Endothelial cell of umbilical vein (primary cell): ENCODE measurements around the gene CLCN5. TPM values are rescaled to one million over a fixed set of nuclear protein-coding genes. Genes with fewer than 3 reads are reported as not detected.

Experiments used
- BruUV-seq: library from RNA; stranded (reverse); fragments of 400-500 nt; replicated peaks from 2 replicates; lab custom pipeline; 2021; lab: Mats Ljungman, UMichigan
- CTCF ChIA-PET: fragments of 300-600, 350-600 bp; sonication (Branson Sonifier 250); formaldehyde crosslinking; loops from one replicate; lab custom pipeline; 2021; ENCODE audit warnings: antibody characterized with exemption, inconsistent platforms; lab: Charles Lee
- POLR2A ChIA-PET: fragments of 300-600, 350-600 bp; sonication (Branson Sonifier 250); formaldehyde crosslinking; loops from one replicate; lab custom pipeline; 2021; ENCODE audit warnings: antibody characterized with exemption, inconsistent platforms; lab: Charles Lee
- DNase-seq: peaks from one replicate; pipeline ENCODE4 v3.0.0-alpha.2; 2011; ENCODE audit warnings: low read depth, low spot score
- FAIRE-seq: peaks from 2 replicates; lab custom pipeline; 2011; peaks lifted over from hg19 to GRCh38; lab: Jason Lieb, UNC
- H2AFZ ChIP-seq: 2 replicates; pipeline ENCODE4 v1.6.0; 2012; ENCODE audit warnings: low read depth, low read length, control low read depth, inconsistent platforms
- H3K27ac ChIP-seq: 2 replicates; pipeline ENCODE4 v1.5.1; 2011; ENCODE audit warnings: low read depth, mild to moderate bottlenecking, control low read depth, low read length, moderate library complexity; ENCODE audit not compliant: insufficient read depth
- H3K27me3 ChIP-seq, 2 experiments: 2 replicates each; pipeline versions ENCODE4 v1.6.0 to v1.6.1; 2011; ENCODE audit warnings: low read length in 2 of 2, mixed read lengths in 1 of 2; ENCODE audit not compliant: control insufficient read depth in 2 of 2, insufficient read depth in 2 of 2
- H3K36me3 ChIP-seq, 2 experiments: 2 replicates in 1 of 2; 3 replicates in 1 of 2; pipeline ENCODE4 v1.5.1; 2011; ENCODE audit warnings: low read length in 2 of 2, mild to moderate bottlenecking in 1 of 2, moderate library complexity in 1 of 2; ENCODE audit not compliant: control insufficient read depth in 2 of 2, insufficient read depth in 2 of 2; ENCODE audit errors: extremely low read depth in 1 of 2
- H3K4me1 ChIP-seq: 3 replicates; pipeline ENCODE4 v1.5.1; 2011; ENCODE audit warnings: mild to moderate bottlenecking, low read length; ENCODE audit not compliant: control insufficient read depth, insufficient read depth; ENCODE audit errors: extremely low read depth
- H3K4me2 ChIP-seq: 2 replicates; pipeline ENCODE4 v1.6.1; 2011; ENCODE audit warnings: low read length, control low read depth, mixed read lengths; ENCODE audit not compliant: insufficient read depth
- H3K4me3 ChIP-seq, 3 experiments: fragments of 200-600 bp in 1 of 3; sonication (generic), shearing (Covaris generic) in 1 of 3; replicated peaks in 1 of 3; 2 replicates each; pipeline ENCODE4 v1.5.1; 2011 to 2016; ENCODE audit warnings: control low read depth in 3 of 3, low read length in 3 of 3, mild to moderate bottlenecking in 2 of 3, inconsistent platforms in 1 of 3, low read depth in 1 of 3, moderate library complexity in 1 of 3; ENCODE audit not compliant: insufficient read depth in 1 of 3
- H3K79me2 ChIP-seq: 2 replicates; pipeline ENCODE4 v1.6.0; 2012; ENCODE audit warnings: low read length, inconsistent platforms; ENCODE audit not compliant: control insufficient read depth, insufficient read depth
- H3K9ac ChIP-seq: replicated peaks from 2 replicates; pipeline ENCODE3; 2011; ENCODE audit warnings: low read length, control low read depth; ENCODE audit not compliant: insufficient read depth; ENCODE audit errors: extremely low read depth
- H3K9me1 ChIP-seq: replicated peaks from 3 replicates; pipeline ENCODE4 v1.6.0; 2011; ENCODE audit warnings: mild to moderate bottlenecking, low read length; ENCODE audit not compliant: control insufficient read depth, insufficient read depth; ENCODE audit errors: extremely low read depth
- H3K9me3 ChIP-seq: replicated peaks from 2 replicates; pipeline ENCODE4 v1.5.1; 2012; ENCODE audit warnings: low read length, inconsistent platforms; ENCODE audit not compliant: control insufficient read depth, insufficient read depth
- H4K20me1 ChIP-seq: replicated peaks from 2 replicates; pipeline ENCODE3; 2011; ENCODE audit warnings: mild to moderate bottlenecking, low read length; ENCODE audit not compliant: control insufficient read depth, insufficient read depth; ENCODE audit errors: extremely low read depth
- CTCF ChIP-seq, 2 donors: IDR thresholded peaks; 1 replicate in 1 of 2; 2 replicates in 1 of 2; pipeline ENCODE4 v1.5.1; 2011; ENCODE audit warnings: low read length in 2 of 2, mild to moderate bottlenecking in 2 of 2, moderate library complexity in 2 of 2, control low read depth in 1 of 2, inconsistent platforms in 1 of 2, low read depth in 1 of 2; ENCODE audit not compliant: insufficient read depth in 1 of 2; ENCODE audit errors: extremely low read depth in 1 of 2
- EZH2 ChIP-seq: IDR thresholded peaks from 2 replicates; pipeline ENCODE4 v1.6.1; 2012; ENCODE audit warnings: borderline replicate concordance, low read depth, mild to moderate bottlenecking, moderate library complexity, low read length, inconsistent platforms; ENCODE audit not compliant: severe bottlenecking
- FOS ChIP-seq: IDR thresholded peaks from 2 replicates; pipeline ENCODE4 v1.6.1; 2011; ENCODE audit warnings: mild to moderate bottlenecking, low read length, moderate library complexity, borderline replicate concordance; ENCODE audit not compliant: insufficient read depth
- GATA2 ChIP-seq: IDR thresholded peaks from 2 replicates; pipeline ENCODE4 v1.7.0; 2011; ENCODE audit warnings: low read depth, mild to moderate bottlenecking, moderate library complexity, mixed read lengths, low read length; ENCODE audit not compliant: insufficient read length, insufficient read depth
- JUN ChIP-seq: IDR thresholded peaks from 2 replicates; pipeline ENCODE4 v1.6.1; 2011; ENCODE audit warnings: borderline replicate concordance, low read depth; ENCODE audit not compliant: insufficient read length, insufficient read depth
- MAX ChIP-seq: IDR thresholded peaks from 2 replicates; pipeline ENCODE4 v1.6.1; 2011; ENCODE audit not compliant: insufficient read depth, insufficient read length
- MYC ChIP-seq: IDR thresholded peaks from one replicate; pipeline ENCODE4 v1.6.1; 2011; ENCODE audit warnings: mild to moderate bottlenecking, low read depth, low read length
- POLR2A ChIP-seq: IDR thresholded peaks from 2 replicates; pipeline ENCODE4 v1.6.1; 2012; ENCODE audit warnings: low read depth, mild to moderate bottlenecking, control low read depth, low read length
- POLR2AphosphoS5 ChIP-seq: IDR thresholded peaks from 2 replicates; pipeline ENCODE4 v1.6.1; 2012; ENCODE audit warnings: low read depth, mild to moderate bottlenecking, control low read depth, low read length, moderate library complexity; ENCODE audit not compliant: insufficient read depth
- dilution Hi-C: fragments of 300-500 bp; cut with MboI; formaldehyde crosslinking; loops from one replicate; pipeline ENCODE4 v1.15.0; 2019; ENCODE audit warnings: low sequenced_read_pairs; ENCODE audit not compliant: extremely low pct_ligation_motif_present
- intact Hi-C: fragments of 100-400 bp; cut with micrococcal nuclease; formaldehyde crosslinking; loops from one replicate; pipeline ENCODE4 v1.10.0; 2022
- polyA plus RNA-seq, 4 experiments: library from polyadenylated mRNA; depleted of rRNA in 3 of 4; stranded (reverse) in 3 of 4; unstranded in 1 of 4; fragments of >200 nt; gene quantifications; 2 replicates each; pipeline versions ENCODE4 v1.2.1 to v1.2.3, GENCODE V29; 2011 to 2012; ENCODE audit warnings: missing spikeins in 1 of 4
- total RNA-seq: library from RNA; stranded (reverse); gene quantifications from 2 replicates; pipeline ENCODE4 v1.2.3, GENCODE V29; 2021

The CLCN5 gene
- total and polyA plus RNA-seq, 2 donors (not counting 3 experiments of a cell fraction or from before 2014, with no cell fraction given), result 3.1 to 12.9 TPM

GRCh38 chrX:49896951-49897350, 25.4 kb upstream of the CLCN5 start:
- dilution Hi-C loops (no loop called here), intact Hi-C loops (no loop called here)
- FAIRE-seq, result no peak

More at GRCh38 chrX:49896951-49897350, 25.4 kb upstream of the CLCN5 start:
- H3K79me2 ChIP-seq, result no peaks in the 10 kb centered on the region
- no peak for DNase-seq
- H4K20me1 ChIP-seq, result no peaks in the 10 kb centered on the region
- H3K4me2 ChIP-seq, result no peak overlapping the region
- H3K27me3 ChIP-seq, result peaks cover 4 to 7% of the 10 kb centered on the region in 2 experiments
- H3K9ac ChIP-seq, result no peak overlapping the region
- no peak overlapping the region for H2AFZ ChIP-seq
- no peak overlapping the region for H3K4me3 ChIP-seq
- ChIA-PET POLR2A (no interaction called here), CTCF (interaction anchor here (1.5 kb wide), 1 partner anchor 13 kb away, joined by 3 read pairs; no protein-coding TSS in a partner anchor)
- H3K36me3 ChIP-seq, result no peaks in the 10 kb centered on the region
- BruUV-seq, result no TSS peak
- no peak overlapping the region for H3K27ac ChIP-seq
- H3K4me1 ChIP-seq, result no peaks in the 10 kb centered on the region
- no peaks in the 10 kb centered on the region for H3K9me3 ChIP-seq
- H3K9me1 ChIP-seq, result no peaks in the 10 kb centered on the region
- TF ChIP-seq EZH2 (no peak), FOS (no peak), CTCF (IDR thresholded peaks at IDR 0.05; ENCODE audit: extremely low read depth in 1 of 2, insufficient read depth in 1 of 2, low read depth in 1 of 2, low read length in 2 of 2) (no peak), POLR2AphosphoS5 (no peak), MYC (no peak), MAX (no peak), GATA2 (no peak), JUN (no peak), POLR2A (no peak)
